DND-41 (cell line): ENCODE data around the gene IL20RB.

Experiments
- EZH2 ChIP-seq: IDR thresholded peaks from 3 replicates; pipeline ENCODE4 v1.6.1; 2012; ENCODE audit warnings: borderline replicate concordance, low read depth, mild to moderate bottlenecking, moderate library complexity, low read length, inconsistent platforms; ENCODE audit not compliant: severe bottlenecking
- TF ChIP-seq, protein P1 (sequence below): IDR thresholded peaks from 2 replicates; pipeline ENCODE4 v1.5.1; 2012; ENCODE audit warnings: borderline replicate concordance, low read length, moderate library complexity, mild to moderate bottlenecking; ENCODE audit not compliant: poor library complexity, severe bottlenecking; ENCODE audit errors: extremely low read depth

DNA sequence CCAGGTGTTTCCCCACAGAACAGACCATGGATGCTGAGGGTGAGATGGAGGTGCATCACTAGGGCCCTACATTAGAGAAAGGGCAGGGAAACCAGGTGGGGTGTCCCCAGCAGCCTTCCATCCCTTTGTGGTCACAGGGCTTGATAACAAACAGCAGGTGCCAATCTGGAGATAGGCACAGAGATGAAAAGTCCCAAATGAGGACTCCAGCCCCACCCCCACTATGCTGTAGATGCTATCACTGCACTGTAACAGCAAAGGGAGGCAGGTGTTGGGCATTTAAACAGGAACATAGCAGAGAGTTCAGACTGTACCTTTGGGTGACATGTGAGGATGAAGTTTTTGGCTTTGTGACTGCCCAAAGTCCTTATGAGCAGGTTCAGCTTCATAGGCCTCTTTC lies 21.4 kb downstream of the IL20RB start:
- TF ChIP-seq, protein P1, sequence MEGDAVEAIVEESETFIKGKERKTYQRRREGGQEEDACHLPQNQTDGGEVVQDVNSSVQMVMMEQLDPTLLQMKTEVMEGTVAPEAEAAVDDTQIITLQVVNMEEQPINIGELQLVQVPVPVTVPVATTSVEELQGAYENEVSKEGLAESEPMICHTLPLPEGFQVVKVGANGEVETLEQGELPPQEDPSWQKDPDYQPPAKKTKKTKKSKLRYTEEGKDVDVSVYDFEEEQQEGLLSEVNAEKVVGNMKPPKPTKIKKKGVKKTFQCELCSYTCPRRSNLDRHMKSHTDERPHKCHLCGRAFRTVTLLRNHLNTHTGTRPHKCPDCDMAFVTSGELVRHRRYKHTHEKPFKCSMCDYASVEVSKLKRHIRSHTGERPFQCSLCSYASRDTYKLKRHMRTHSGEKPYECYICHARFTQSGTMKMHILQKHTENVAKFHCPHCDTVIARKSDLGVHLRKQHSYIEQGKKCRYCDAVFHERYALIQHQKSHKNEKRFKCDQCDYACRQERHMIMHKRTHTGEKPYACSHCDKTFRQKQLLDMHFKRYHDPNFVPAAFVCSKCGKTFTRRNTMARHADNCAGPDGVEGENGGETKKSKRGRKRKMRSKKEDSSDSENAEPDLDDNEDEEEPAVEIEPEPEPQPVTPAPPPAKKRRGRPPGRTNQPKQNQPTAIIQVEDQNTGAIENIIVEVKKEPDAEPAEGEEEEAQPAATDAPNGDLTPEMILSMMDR = no peak
- TF ChIP-seq EZH2 = no peak
